ENCODE measurements around the gene TMEM141. TPM values are rescaled to one million over a fixed set of nuclear protein-coding genes. Genes with fewer than 3 reads are reported as not detected.

The TMEM141 gene
- total and polyA plus RNA-seq, 2 donors from 2014 or later, result 96.5 to 403 TPM

DNA sequence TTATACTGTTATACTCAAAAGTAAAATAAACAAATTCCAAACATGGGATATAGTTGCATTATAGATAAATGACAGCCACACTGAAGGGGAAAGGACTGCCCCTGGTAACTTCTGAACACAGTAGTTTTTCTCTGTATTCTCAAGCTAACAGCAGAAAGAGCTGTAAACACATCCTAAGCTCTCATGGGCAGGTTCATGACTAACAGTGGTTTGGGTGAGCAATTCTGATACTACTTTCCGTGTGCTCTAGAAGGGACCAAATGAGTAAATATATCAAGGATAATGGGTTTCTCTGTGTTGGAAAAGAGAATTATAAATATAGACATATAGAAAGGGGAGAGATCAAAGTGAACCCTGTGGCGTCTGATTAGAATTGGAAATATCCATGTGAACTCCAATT is 40.6 kb upstream of the TMEM141 start:
- no peak overlapping the region for H3K4me3 ChIP-seq (ENCODE audit: low read length in 3 of 3)
- no peak for FAIRE-seq
- no peak for DNase-seq
- H3K27ac ChIP-seq (ENCODE audit: low read depth in 2 of 2, low read length in 2 of 2), result no peak overlapping the region
- H3K27me3 ChIP-seq (ENCODE audit: control insufficient read depth, insufficient read depth, low read length), result no peaks in the 10 kb centered on the region
- no peaks in the 10 kb centered on the region for H3K4me1 ChIP-seq (ENCODE audit: control insufficient read depth in 2 of 3, insufficient read depth in 2 of 3, low read depth in 1 of 3, low read length in 3 of 3)
- TF ChIP-seq CTCF (IDR thresholded peaks at IDR 0.05; ENCODE audit: borderline replicate concordance, extremely low read depth, insufficient read depth), result no peak
- peaks cover 0 to 11% (median 0%) of the 10 kb centered on the region in 3 donors for H3K9me3 ChIP-seq (ENCODE audit: control insufficient read depth in 2 of 3, insufficient read depth in 1 of 3, low read length in 3 of 3)
- intact Hi-C loops (cut with DNase I), result no loop called here
- H3K9ac ChIP-seq (ENCODE audit: low read length in 3 of 3), result no peak overlapping the region
- no peaks in the 10 kb centered on the region for H3K36me3 ChIP-seq (ENCODE audit: control insufficient read depth in 2 of 3, insufficient read depth in 3 of 3, low read length in 3 of 3)

- no peaks in the 10 kb centered on the region for H3K36me3 ChIP-seq (ENCODE audit: control insufficient read depth in 2 of 3, insufficient read depth in 3 of 3, low read length in 3 of 3)
- intact Hi-C loops (cut with DNase I), result no loop called here
- DNase-seq (no peak), FAIRE-seq (no peak)
- H3K9me3 ChIP-seq (ENCODE audit: control insufficient read depth in 2 of 3, insufficient read depth in 1 of 3, low read length in 3 of 3), result peaks cover 0 to 15% (median 0%) of the 10 kb centered on the region in 3 donors
- no peak overlapping the region for H3K9ac ChIP-seq (ENCODE audit: low read length in 3 of 3)
- no peaks in the 10 kb centered on the region for H3K4me1 ChIP-seq (ENCODE audit: control insufficient read depth in 2 of 3, insufficient read depth in 2 of 3, low read depth in 1 of 3, low read length in 3 of 3)
- H3K27me3 ChIP-seq (ENCODE audit: control insufficient read depth, insufficient read depth, low read length), result no peaks in the 10 kb centered on the region
- TF ChIP-seq CTCF (IDR thresholded peaks at IDR 0.05; ENCODE audit: borderline replicate concordance, extremely low read depth, insufficient read depth), result no peak
- no peak overlapping the region for H3K27ac ChIP-seq (ENCODE audit: low read depth in 2 of 2, low read length in 2 of 2)
- H3K4me3 ChIP-seq (ENCODE audit: low read length in 3 of 3), result no peak overlapping the region
Observed at GRCh38 chr9:136751244-136751643, 39.9 kb upstream of the TMEM141 start.

- no peak for FAIRE-seq
- intact Hi-C loops (cut with DNase I), result no loop called here
Observed at GRCh38 chr9:136751814-136752213, 39.3 kb upstream of the TMEM141 start.

More at GRCh38 chr9:136751814-136752213, 39.3 kb upstream of the TMEM141 start:
- H3K4me1 ChIP-seq (ENCODE audit: control insufficient read depth in 2 of 3, insufficient read depth in 2 of 3, low read depth in 1 of 3, low read length in 3 of 3), result no peaks in the 10 kb centered on the region
- H3K9me3 ChIP-seq (ENCODE audit: control insufficient read depth in 2 of 3, insufficient read depth in 1 of 3, low read length in 3 of 3), result peaks cover 0 to 16% (median 0%) of the 10 kb centered on the region in 3 donors
- H3K9ac ChIP-seq (ENCODE audit: low read length in 3 of 3), result no peak overlapping the region
- no peak for TF ChIP-seq CTCF (IDR thresholded peaks at IDR 0.05; ENCODE audit: borderline replicate concordance, extremely low read depth, insufficient read depth)
- no peaks in the 10 kb centered on the region for H3K27me3 ChIP-seq (ENCODE audit: control insufficient read depth, insufficient read depth, low read length)
- H3K4me3 ChIP-seq (ENCODE audit: low read length in 3 of 3), result no peak overlapping the region
- H3K27ac ChIP-seq (ENCODE audit: low read depth in 2 of 2, low read length in 2 of 2), result no peak overlapping the region
- H3K36me3 ChIP-seq (ENCODE audit: control insufficient read depth in 2 of 3, insufficient read depth in 3 of 3, low read length in 3 of 3), result no peaks in the 10 kb centered on the region
- DNase-seq, result no peak
